UCSD-AML1 (cell line): ENCODE results near the gene IFNLR1.
A peak's percentile ranks its signal among the peaks of the same experiment; 100 is the strongest.

Source experiments
- DNase-seq: peaks from one replicate; lab custom pipeline; 2025; ENCODE audit not compliant: unreplicated experiment; lab: John Stamatoyannopoulos, UW

The IFNLR1 gene

GRCh38 chr1:24150234-24151174 is 36.6 kb downstream of the IFNLR1 start:
- peak; percentile 76 for DNase-seq

DNA sequence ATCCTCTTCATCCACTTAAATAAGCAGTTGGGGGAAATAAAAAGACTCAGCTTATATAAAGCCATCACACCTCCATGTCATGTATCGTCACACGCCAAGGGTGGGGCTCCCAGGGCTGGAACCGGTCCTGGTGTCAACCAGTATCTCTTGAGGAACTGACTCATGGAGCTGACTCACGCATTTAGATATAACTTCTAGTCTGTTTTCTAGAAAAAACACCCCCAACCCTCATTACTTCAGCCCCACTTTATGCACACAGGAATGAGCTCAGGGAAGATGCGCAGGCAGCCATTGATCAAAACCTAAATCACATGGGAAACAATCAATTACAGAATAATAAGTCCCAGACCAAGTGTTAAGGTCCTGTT is 37.2 kb downstream of the IFNLR1 start:
- no peak for DNase-seq

GRCh38 chr1:24147816-24148215 is 39.3 kb downstream of the IFNLR1 start:
- DNase-seq = no peak

- DNase-seq = no peak
These were observed 39.9 kb downstream of the IFNLR1 start for GRCh38 chr1:24147194-24147593.

DNA sequence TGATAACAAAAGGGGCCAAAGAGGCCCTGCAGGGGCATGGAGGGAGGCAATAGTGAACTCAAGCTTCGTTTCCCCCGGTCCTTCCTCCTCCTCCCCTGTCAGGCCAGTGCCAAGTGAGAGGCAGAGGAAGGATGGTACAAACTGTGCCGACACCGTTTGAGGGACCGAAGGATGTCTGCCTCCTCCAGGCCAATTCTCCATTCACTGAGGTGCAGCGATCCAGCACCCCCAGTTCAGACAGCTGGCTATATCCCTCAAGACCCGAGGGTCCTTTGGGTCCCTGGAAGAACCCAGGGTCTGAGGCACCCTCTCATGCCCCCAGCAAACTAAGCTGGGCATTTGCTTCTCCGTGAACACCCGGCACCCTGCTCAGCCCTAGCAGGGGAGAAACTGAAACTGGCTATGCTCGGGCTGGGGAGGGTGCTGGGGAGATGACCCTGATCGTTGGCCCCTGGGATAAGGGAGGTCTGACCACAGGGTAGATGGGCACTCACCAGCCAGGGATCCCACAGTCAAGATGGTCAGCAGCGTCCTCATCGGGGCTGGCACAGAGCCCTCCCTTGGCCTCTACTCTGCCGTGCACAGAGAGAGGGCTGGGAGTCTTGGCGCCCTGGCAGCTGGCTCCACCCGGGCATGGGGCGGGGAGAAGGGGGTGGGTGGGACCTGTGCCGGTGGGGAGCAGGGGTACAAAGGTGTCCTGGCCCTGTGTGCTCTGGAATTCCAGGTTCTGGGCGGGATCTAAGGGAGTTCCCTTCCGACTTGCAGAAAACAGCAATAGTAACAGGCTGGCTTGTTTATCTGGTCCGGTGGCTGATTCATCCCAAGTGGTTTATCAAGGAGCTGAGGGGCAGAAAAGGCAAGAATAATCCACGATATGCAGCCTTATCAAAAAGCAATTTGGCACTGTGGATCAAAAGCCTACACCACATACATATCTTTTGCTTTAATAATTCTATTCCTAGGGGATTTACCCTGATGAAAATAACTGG is 44.2 kb downstream of the IFNLR1 start, which contains the start of gene IL22RA1:
Gene IL22RA1, minus strand, starts transcription at position 595 of the 989 bp plus-strand sequence. Its CDS starts 58 bp downstream, at position 537.
- no peak for DNase-seq

- DNase-seq = no peak
These were observed 45.6 kb downstream of the IFNLR1 start for GRCh38 chr1:24141311-24141997.

GRCh38 chr1:24140741-24141181 is 46.3 kb downstream of the IFNLR1 start:
- DNase-seq = no peak

GRCh38 chr1:24139841-24140425 is 47.2 kb downstream of the IFNLR1 start:
- no peak for DNase-seq

DNA sequence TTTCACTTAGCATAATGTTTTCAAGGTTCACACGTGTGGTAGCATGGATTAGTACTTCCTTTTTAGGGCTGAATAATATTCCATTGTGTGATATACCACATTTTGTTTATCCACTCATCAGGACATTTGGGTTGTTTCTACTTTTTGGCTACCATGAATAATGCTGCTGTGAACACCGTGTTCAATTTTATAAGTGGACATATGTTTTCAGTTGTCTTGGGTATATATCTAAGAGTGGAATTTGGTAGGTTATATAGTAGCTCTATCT is 47.9 kb downstream of the IFNLR1 start:
- DNase-seq = no peak

- no peak for DNase-seq
These were observed 48.4 kb downstream of the IFNLR1 start for GRCh38 chr1:24138476-24139221.

GRCh38 chr1:24136956-24137539 is 50.0 kb downstream of the IFNLR1 start:
- DNase-seq = no peak

GRCh38 chr1:24134376-24134775 is 52.7 kb downstream of the IFNLR1 start:
- no peak for DNase-seq

DNA sequence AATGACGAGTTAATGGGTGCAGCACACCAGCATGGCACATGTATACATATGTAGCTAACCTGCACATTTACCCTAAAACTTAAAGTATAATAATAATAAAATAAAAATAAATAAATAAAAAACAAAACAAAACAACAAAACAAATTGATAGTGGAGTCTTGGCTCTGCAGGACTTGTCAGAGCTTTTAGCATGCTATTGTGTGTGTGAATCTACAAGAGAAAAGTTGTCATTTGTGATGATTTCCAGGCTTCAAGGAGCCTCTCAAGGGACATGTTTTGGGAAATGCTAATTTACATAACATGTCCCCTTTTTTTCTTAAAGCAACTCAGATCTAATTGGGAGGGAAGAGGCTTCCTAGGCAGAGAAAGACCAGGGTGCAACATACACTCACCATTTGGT is 53.3 kb downstream of the IFNLR1 start:
- DNase-seq = no peak

DNA sequence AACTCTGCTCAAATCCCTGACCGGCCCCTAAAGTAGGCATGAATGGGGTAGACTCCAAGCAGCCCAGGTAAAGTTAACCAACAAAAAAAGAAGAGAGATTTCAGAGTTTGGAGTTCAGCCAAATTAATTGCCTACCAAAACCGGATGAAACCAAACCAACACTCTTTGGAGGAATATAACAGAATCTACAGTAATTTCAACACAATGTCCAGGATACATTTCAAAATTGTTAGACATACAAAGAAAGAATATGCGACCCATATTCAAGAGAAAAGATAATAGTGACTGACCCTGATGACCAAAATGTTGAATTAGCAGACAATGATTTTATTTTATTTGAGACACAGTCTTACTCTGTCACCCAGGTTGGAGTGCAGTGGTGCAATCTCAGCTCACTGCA is 56.7 kb downstream of the IFNLR1 start:
- DNase-seq = no peak

DNA sequence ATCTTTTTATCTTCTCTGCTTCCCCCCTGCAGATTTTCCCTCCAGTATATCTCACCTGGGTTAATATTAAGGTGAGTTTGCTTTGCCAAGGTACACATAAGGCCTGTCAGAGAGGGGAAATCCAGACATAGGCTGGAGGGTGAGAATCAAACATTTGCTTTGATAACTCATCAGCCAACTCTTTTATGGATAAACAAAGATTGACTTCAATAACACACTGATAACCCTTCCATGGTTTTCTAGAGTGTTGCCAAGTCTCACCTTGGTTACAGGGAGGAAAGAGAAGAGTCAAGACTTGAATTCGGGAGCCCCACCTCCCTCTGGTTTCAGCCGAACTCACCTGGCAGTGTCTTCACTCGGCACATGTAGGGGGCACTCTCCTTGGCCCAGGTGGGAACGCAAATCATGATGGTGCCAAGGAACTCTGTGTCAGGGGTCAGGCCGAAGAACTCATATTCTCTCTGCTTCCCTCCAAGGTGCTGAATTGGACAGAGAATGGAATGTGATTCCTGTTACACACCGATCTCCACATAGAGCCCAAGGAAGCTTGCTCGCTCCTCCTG is 59.2 kb downstream of the IFNLR1 start:
- DNase-seq = no peak

DNA sequence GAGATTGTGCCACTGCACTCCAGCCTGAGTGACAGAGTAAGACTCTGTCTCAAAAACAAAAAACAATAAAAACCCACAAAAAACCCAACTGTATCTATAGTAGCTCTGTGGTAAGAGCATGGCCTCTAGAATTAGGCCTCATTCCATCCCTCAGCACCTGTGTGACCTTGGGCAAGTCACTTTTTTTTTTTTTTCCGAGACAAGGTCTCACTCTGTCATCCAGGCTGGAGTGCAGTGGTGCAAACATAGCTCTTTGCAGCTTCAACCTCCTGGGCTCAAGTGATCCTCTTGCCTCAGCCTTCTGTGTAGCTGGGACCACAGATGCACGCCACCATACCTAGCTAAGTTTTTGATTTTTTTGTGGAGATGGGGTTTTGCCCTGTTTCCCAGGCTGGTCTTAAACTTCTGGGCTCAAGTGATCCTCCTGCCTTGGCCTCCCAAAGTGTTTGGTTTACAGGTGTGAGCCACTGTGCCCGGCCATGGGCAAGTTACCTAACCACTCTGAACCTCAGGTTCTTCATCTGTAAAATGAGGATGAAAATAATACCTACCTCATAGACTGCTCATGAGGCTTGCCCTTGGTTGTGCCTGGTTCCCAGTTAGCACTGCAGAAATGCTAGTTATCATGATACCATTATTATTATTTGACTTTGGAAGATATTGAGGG is 59.8 kb downstream of the IFNLR1 start:
- DNase-seq = no peak

DNA sequence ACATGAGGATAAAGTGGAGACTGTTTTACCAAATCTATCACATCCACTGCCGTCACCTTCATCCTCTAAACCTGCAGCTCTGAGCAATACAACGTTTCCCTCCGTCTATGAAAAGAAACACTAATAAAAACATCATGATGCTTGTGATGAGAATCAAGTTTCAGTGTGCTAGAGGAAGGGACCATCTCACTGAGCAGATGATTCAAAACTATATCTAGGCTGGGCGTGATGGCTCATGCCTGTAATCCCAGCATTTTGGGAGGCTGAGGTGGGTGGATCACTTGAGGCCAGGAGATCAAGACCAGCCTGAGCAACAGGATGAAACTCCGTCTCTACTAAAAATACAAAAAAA is 60.4 kb downstream of the IFNLR1 start:
- no peak for DNase-seq

- DNase-seq = no peak
These were observed 60.9 kb downstream of the IFNLR1 start for GRCh38 chr1:24126018-24126671.
